ENCODE data around the gene TBC1D17. TPM values are rescaled to one million over a fixed set of nuclear protein-coding genes. Genes with fewer than 3 reads are reported as not detected.

Gene TBC1D17
- total and polyA plus RNA-seq, 10 donors = 20.8 to 53.5 (median 36.6) TPM

DNA sequence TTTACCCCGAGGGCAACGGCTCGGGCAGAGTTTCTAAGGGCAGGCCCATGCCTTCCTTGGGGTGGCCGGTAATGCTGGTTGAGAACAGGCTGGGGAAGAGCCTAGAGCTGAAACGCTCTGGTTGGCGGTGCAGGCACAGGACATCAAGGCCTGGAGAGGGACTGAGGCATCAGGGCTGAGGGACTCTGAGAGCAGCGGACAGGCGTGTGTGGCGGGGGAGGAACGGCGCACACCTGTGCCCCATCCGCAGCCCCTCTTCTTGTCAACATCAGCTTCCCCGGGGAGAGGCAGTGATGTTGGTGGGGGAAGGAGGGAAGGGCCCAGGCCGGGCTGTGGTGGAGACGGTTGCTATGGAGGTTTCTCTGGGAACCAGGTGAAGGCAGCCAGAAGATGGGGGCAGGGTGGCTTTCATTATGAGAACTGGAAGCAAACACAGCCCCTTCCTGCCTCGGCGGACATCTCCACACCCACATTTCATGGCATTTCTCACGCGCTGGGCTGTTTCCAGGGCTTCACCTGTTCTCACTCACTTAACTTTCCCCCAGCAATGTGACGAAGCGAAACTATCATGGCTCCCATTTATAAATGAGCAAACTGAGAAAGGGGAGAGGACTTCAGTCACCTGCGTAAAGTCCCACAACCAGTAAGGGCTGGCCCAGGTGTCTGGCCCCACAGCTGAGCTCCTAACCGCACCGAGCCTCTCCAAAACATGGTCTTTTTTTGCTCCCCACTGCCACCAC lies 43.3 kb downstream of the TBC1D17 start:
- WGBS, 5 donors = 85 to 96% (median 93%) methylated on average over 21 to 24 of the region's 24 CpGs

DNA sequence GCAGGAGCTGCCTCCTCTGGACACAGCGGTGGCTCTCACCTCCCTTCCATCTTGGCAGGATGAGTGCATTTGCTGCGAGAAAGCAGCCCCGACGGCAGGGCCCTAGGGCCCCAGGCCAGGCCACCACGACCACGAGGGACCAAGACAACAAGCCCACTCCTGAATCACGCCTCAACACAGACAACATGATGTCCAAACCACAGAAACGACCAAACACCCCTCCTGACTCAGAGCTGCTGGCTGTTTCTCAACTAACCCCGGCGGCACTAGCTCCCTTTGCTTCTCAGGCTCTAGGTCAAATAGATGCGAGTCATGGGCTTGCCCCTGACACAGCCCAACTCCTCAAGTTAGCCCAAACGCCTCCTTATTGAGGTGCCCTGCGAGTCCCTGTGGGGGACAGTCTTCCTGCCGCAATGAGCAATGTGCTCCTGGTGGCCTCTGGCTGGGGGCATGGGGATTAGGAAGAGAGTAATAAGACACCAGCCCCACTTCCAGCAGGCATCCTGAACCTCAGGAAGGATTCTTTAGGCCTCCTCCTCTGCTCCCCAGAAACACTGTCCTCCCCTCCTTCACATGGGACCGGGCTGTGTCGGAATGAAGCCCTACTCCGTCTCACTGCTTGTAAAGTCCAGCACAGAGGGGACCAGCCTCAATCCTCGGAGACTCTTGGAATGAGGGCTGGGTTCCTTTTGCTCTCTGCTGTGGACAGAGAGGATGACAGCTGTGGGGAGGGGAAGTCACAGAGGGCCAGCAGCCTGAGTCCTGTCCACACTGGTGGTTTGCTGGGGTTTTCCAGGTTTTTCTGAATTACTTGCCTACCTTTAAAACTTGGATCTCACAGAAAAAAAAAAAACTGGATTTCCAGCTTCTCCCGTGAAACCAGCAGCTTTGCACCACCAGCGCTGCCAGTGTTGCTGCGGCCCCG lies 44.6 kb downstream of the TBC1D17 start:
- DNase-seq = no peak
- intact Hi-C loops (cut with DNase I; ENCODE audit: low total_unique reads) = no loop called here
- H3K9me3 ChIP-seq = no peaks in the 10 kb centered on the region
- peak in 1 of 3 donors; percentile 16 for TF ChIP-seq POLR2AphosphoS5 (IDR thresholded peaks at IDR 0.05)
- TF ChIP-seq, protein P1, sequence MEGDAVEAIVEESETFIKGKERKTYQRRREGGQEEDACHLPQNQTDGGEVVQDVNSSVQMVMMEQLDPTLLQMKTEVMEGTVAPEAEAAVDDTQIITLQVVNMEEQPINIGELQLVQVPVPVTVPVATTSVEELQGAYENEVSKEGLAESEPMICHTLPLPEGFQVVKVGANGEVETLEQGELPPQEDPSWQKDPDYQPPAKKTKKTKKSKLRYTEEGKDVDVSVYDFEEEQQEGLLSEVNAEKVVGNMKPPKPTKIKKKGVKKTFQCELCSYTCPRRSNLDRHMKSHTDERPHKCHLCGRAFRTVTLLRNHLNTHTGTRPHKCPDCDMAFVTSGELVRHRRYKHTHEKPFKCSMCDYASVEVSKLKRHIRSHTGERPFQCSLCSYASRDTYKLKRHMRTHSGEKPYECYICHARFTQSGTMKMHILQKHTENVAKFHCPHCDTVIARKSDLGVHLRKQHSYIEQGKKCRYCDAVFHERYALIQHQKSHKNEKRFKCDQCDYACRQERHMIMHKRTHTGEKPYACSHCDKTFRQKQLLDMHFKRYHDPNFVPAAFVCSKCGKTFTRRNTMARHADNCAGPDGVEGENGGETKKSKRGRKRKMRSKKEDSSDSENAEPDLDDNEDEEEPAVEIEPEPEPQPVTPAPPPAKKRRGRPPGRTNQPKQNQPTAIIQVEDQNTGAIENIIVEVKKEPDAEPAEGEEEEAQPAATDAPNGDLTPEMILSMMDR (IDR thresholded peaks at IDR 0.05 in 8 of 11, conservative IDR thresholded peaks at IDR 0.05 in 3 of 11) = no peak
- no peak overlapping the region for H3K4me3 ChIP-seq
- 79 to 87% (median 82%) methylated on average over 22 of the region's 22 CpGs for WGBS, 5 donors
- no peaks in the 10 kb centered on the region for H3K27me3 ChIP-seq (replicated peaks in 1 of 7)
- peaks cover 0 to 100% (median 51%) of the 10 kb centered on the region in 6 donors for H3K36me3 ChIP-seq
- peaks cover 2 to 89% (median 47%) of the 10 kb centered on the region in 6 donors for H3K4me1 ChIP-seq
- H3K27ac ChIP-seq = no peak overlapping the region

More for the DNA sequence above, 43.3 kb downstream of the TBC1D17 start:
- no peak for DNase-seq
- peaks cover 0 to 100% (median 57%) of the 10 kb centered on the region in 6 donors for H3K36me3 ChIP-seq
- H3K4me3 ChIP-seq = no peak overlapping the region
- no peaks in the 10 kb centered on the region for H3K9me3 ChIP-seq
- peaks cover 0 to 82% (median 39%) of the 10 kb centered on the region in 6 donors for H3K4me1 ChIP-seq
- intact Hi-C loops (cut with DNase I; ENCODE audit: low total_unique reads) = no loop called here
- peak overlapping the region in 1 of 8 donors; percentile 17 for H3K27ac ChIP-seq
- H3K27me3 ChIP-seq (replicated peaks in 1 of 7) = no peaks in the 10 kb centered on the region
- TF ChIP-seq, protein P1 (IDR thresholded peaks at IDR 0.05 in 8 of 11, conservative IDR thresholded peaks at IDR 0.05 in 3 of 11) = no peak
- peak in 1 of 3 donors; percentile 44 for TF ChIP-seq POLR2AphosphoS5 (IDR thresholded peaks at IDR 0.05)

DNA sequence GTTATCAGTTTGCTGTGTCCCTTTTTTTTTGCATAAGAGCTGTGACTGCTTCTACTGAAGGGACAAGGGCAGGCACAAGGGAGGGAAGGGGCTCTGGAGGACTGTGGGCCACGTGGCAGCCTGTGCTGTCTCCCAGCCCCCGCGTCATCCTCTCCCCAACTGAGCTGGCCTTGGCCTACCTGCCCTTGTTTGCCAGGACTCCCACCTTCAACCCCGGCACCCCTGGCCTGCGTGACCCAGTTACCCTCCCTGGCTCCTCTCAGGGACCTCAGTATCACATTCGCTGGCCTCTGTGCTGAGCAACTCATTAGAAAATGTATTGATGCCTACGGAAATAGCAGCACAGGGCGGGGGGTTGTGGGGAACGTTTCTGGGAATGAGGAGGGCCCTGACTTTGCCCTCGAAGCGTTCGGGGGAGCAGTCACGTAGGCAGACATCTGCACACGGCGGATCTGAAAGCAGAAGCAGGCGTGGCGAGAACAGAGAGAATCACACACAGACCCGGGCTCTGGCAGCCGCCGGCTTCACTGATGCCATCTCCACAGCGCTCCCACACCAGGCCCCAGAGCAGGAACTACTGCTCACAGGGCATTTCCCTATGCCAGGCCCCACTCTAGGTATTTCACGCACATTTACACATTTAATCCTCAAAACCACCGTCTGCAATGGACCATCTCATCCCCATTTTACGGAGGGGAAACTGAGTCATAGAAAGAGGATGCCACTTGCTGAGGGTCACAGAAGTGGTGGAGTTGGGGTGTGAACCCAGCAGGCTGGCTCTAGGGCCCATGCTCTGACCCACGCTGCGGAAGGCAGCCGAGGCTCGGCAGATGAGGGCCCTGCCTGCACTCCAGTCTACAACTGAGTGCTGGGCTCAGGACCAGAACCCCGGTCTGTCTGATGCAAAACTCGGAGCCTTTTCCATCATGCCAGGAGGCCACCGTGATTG lies 45.8 kb downstream of the TBC1D17 start:
- no peaks in the 10 kb centered on the region for H3K27me3 ChIP-seq (replicated peaks in 1 of 7)
- H3K9me3 ChIP-seq = no peaks in the 10 kb centered on the region
- 82 to 92% (median 84%) methylated on average over 31 of the region's 31 CpGs for WGBS, 5 donors
- peak overlapping the region in 3 of 8 donors; percentile 15 to 60 (median 23) for H3K27ac ChIP-seq
- peak in 2 of 3 donors; percentile 18 to 51 for TF ChIP-seq POLR2AphosphoS5 (IDR thresholded peaks at IDR 0.05)
- TF ChIP-seq, protein P1 (IDR thresholded peaks at IDR 0.05 in 8 of 11, conservative IDR thresholded peaks at IDR 0.05 in 3 of 11) = no peak
- peaks cover 0 to 97% (median 43%) of the 10 kb centered on the region in 6 donors for H3K36me3 ChIP-seq
- H3K4me3 ChIP-seq = no peak overlapping the region
- H3K4me1 ChIP-seq = peaks cover 13 to 89% (median 50%) of the 10 kb centered on the region in 6 donors
- no peak for DNase-seq
- intact Hi-C loops (cut with DNase I; ENCODE audit: low total_unique reads) = no loop called here
